Measurements from ENCODE around the gene PRPF8. TPM values are rescaled to one million over a fixed set of nuclear protein-coding genes. Genes with fewer than 3 reads are reported as not detected.

PRPF8 gene
- total and polyA plus RNA-seq, 4 donors = 50.2 to 110 (median 82.3) TPM

DNA sequence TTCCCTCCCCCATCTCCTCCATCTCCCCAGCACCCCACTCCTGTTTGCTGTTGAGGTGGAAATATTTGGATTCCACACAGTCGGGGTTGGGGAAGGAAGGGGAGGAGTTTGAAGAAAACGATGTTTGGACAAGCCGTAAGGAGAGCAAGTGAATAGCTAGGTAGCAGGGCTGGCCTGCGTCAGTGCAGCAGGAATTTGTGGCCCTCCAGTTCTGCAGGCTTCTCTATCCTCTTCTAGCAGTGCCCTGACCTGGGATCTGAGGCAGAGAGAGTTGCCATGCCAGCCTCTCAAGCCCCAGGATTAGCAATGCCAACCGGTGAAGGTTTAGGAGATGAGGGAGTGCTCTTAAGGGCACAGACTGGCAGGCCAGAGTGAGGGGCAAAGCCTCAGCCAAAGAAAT is 13.0 kb upstream of the PRPF8 start:
- H3K27me3 ChIP-seq (ENCODE audit: control insufficient read depth in 4 of 4, insufficient read depth in 4 of 4, low read length in 3 of 4) = no peaks in the 10 kb centered on the region
- no peaks in the 10 kb centered on the region for H3K36me3 ChIP-seq (ENCODE audit: control insufficient read depth in 4 of 4, insufficient read depth in 3 of 4, low read depth in 1 of 4, low read length in 3 of 4)
- WGBS = 66% methylated on average over 5 of the region's 5 CpGs
- TF ChIP-seq JUND (IDR thresholded peaks at IDR 0.05) (no peak), YY1 (IDR thresholded peaks at IDR 0.05) (no peak), RAD21 (IDR thresholded peaks at IDR 0.05) (no peak), TAF1 (conservative IDR thresholded peaks at IDR 0.05) (no peak), RXRA (IDR thresholded peaks at IDR 0.05) (no peak), FOXA2 (IDR thresholded peaks at IDR 0.05) (no peak), HNF4G (IDR thresholded peaks at IDR 0.05) (no peak), NR2F2 (IDR thresholded peaks at IDR 0.05) (no peak), REST (IDR thresholded peaks at IDR 0.05) (no peak), FOXA1 (IDR thresholded peaks at IDR 0.05) (no peak), HNF4A (conservative IDR thresholded peaks at IDR 0.05) (no peak), GABPA (IDR thresholded peaks at IDR 0.05 in 1 of 2, conservative IDR thresholded peaks at IDR 0.05 in 1 of 2) (no peak), ZBTB33 (IDR thresholded peaks at IDR 0.05) (no peak)
- TF ChIP-seq, protein P1, sequence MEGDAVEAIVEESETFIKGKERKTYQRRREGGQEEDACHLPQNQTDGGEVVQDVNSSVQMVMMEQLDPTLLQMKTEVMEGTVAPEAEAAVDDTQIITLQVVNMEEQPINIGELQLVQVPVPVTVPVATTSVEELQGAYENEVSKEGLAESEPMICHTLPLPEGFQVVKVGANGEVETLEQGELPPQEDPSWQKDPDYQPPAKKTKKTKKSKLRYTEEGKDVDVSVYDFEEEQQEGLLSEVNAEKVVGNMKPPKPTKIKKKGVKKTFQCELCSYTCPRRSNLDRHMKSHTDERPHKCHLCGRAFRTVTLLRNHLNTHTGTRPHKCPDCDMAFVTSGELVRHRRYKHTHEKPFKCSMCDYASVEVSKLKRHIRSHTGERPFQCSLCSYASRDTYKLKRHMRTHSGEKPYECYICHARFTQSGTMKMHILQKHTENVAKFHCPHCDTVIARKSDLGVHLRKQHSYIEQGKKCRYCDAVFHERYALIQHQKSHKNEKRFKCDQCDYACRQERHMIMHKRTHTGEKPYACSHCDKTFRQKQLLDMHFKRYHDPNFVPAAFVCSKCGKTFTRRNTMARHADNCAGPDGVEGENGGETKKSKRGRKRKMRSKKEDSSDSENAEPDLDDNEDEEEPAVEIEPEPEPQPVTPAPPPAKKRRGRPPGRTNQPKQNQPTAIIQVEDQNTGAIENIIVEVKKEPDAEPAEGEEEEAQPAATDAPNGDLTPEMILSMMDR (IDR thresholded peaks at IDR 0.05; ENCODE audit: low read depth, low read length, missing input control) = no peak
- TF ChIP-seq, protein P2, sequence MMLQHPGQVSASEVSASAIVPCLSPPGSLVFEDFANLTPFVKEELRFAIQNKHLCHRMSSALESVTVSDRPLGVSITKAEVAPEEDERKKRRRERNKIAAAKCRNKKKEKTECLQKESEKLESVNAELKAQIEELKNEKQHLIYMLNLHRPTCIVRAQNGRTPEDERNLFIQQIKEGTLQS (IDR thresholded peaks at IDR 0.05) = no peak
- DNase-seq (ENCODE audit: low spot score) = no peak
- no peaks in the 10 kb centered on the region for H3K4me1 ChIP-seq (ENCODE audit: control insufficient read depth in 4 of 4, insufficient read depth in 4 of 4, low read length in 3 of 4)
- H3K9me3 ChIP-seq (ENCODE audit: control insufficient read depth in 4 of 4, low read length in 3 of 4) = no peaks in the 10 kb centered on the region
- H3K4me3 ChIP-seq (ENCODE audit: low read depth in 1 of 3, low read length in 3 of 3) = no peak overlapping the region
- H3K9ac ChIP-seq (ENCODE audit: low read depth in 1 of 2, low read length in 2 of 2) = no peak overlapping the region
- H3K27ac ChIP-seq (ENCODE audit: low read depth in 1 of 2, low read length in 2 of 2) = no peak overlapping the region

DNA sequence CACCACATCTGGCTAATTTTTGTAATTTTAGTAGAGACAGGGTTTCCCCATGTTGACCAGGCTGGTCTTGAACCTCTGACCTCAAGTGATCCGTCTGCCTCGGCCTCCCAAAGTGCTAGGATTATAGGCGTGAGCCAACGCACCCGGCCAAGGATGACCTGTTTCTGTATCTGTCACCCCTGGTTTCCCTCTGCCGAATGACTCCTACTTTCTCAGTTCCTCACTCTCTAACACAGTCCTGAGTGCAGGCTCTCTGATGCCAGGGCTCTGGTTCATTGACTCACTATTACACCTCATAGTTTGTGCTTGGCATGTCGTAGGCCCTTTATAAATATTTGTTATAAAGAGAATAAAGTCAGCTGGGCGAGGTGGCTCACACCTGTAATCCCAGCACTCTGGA is 10.7 kb upstream of the PRPF8 start:
- WGBS = 88% methylated on average over 8 of the region's 8 CpGs
- no peaks in the 10 kb centered on the region for H3K27me3 ChIP-seq (ENCODE audit: control insufficient read depth in 4 of 4, insufficient read depth in 4 of 4, low read length in 3 of 4)
- H3K9ac ChIP-seq (ENCODE audit: low read depth in 1 of 2, low read length in 2 of 2) = no peak overlapping the region
- no peak overlapping the region for H3K4me3 ChIP-seq (ENCODE audit: low read depth in 1 of 3, low read length in 3 of 3)
- no peaks in the 10 kb centered on the region for H3K9me3 ChIP-seq (ENCODE audit: control insufficient read depth in 4 of 4, low read length in 3 of 4)
- H3K4me1 ChIP-seq (ENCODE audit: control insufficient read depth in 4 of 4, insufficient read depth in 4 of 4, low read length in 3 of 4) = no peaks in the 10 kb centered on the region
- H3K27ac ChIP-seq (ENCODE audit: low read depth in 1 of 2, low read length in 2 of 2) = no peak overlapping the region
- TF ChIP-seq EGR1 (IDR thresholded peaks at IDR 0.05; ENCODE audit: low read depth in 2 of 2) = no peak
- TF ChIP-seq RAD21 (IDR thresholded peaks at IDR 0.05) = no peak
- TF ChIP-seq, protein P2 (IDR thresholded peaks at IDR 0.05) = no peak
- DNase-seq (ENCODE audit: low spot score) = no peak
- no peaks in the 10 kb centered on the region for H3K36me3 ChIP-seq (ENCODE audit: control insufficient read depth in 4 of 4, insufficient read depth in 3 of 4, low read depth in 1 of 4, low read length in 3 of 4)

Data from liver (tissue), 9 donors.